IPS-18c (cell line): ENCODE measurements around the gene CYP2S1.
"Not testable (repeated sequence)": the region's sequence is repeated elsewhere in the genome, so short reads cannot be mapped to it uniquely, and the experiment has no call there.

ENCODE experiments used
- H3K4me3 ChIP-seq: 2 replicates; pipeline ENCODE4 v1.7.0; 2013; ENCODE audit warnings: low read depth, mild to moderate bottlenecking, low read length, moderate library complexity; ENCODE audit not compliant: insufficient read depth
- H3K9me3 ChIP-seq: one replicate; pipeline ENCODE4 v1.6.1; 2013; ENCODE audit warnings: mild to moderate bottlenecking, low read length, moderate library complexity; ENCODE audit not compliant: control insufficient read depth, insufficient read depth

The CYP2S1 gene

GRCh38 chr19:41220811-41221210, 27.8 kb downstream of the CYP2S1 start:
- no peak overlapping the region; the same call in 1 of the 2 replicates for H3K4me3 ChIP-seq
- no peaks in the 10 kb centered on the region for H3K9me3 ChIP-seq

GRCh38 chr19:41221514-41222205, 28.6 kb downstream of the CYP2S1 start:
- H3K4me3 ChIP-seq, result no peak overlapping the region
- H3K9me3 ChIP-seq, result no peaks in the 10 kb centered on the region

GRCh38 chr19:41222240-41222639, 29.2 kb downstream of the CYP2S1 start:
- no peaks in the 10 kb centered on the region for H3K9me3 ChIP-seq
- H3K4me3 ChIP-seq, result no peak overlapping the region

DNA sequence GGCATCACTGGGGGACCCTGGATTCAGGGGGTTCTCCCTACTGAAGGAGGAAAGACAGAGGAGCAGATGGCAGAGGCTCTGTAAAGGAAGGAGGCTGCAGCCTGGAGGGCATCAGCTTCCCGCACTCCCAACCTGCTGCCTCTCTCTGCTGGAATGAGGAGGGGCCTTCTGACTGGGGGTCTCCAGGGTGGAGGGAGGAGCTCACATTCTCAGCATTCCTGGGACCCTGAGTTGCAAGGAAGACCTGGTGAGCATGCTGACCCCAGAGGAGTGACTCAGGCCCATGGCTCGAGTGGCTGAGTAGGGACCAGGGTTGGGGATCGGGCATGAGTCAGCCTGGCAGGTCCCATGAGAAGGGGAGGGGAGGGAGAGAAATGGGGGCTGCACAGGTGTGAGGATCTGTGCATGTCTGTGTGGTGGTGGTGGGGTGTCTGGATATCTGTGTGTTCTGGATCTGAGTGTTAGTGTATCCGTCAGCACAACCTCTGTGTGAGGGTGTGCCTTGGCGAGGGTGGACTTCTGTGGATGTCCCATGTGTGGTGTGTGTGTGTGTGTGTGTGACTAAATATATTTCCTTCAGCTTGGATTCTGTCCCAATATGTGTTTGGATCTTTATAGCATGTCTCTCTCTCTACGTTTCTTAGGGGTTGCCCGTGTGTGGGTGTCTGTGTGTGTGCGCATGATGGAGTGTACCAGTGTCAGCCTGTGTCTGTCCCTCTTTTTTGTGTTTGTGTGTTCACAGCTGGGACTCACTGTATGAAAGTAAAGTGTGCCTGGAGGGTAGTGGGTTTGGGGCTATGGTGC, 30.6 kb downstream of the CYP2S1 start:
- Histone ChIP-seq H3K4me3 (no peak overlapping the region), H3K9me3 (no peaks in the 10 kb centered on the region)

DNA sequence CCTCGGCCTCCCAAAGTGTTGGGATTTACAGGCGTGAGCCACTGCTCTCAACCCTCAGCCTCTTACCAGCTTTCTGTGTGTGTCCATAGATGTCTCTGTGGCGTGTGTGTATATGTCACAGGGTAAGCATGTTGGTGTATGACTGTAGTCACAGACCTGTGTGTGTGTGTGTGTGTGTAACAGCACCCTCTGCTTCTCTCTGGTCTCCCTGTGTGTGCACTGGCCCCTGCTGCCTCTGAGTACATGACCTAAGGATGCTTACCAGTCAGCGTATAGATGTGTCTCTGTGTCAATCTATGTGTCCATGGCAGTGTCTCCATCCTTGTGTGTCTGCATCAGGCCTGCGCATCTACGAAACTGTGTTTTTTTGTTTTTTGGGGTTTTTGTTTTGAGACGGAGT, 31.6 kb downstream of the CYP2S1 start:
- Histone ChIP-seq H3K9me3 (no peaks in the 10 kb centered on the region), H3K4me3 (no peak overlapping the region)

- H3K4me3 ChIP-seq, result peak overlapping the region; percentile 50
- no peaks in the 10 kb centered on the region for H3K9me3 ChIP-seq
These were observed 32.4 kb downstream of the CYP2S1 start for GRCh38 chr19:41225238-41226052.

DNA sequence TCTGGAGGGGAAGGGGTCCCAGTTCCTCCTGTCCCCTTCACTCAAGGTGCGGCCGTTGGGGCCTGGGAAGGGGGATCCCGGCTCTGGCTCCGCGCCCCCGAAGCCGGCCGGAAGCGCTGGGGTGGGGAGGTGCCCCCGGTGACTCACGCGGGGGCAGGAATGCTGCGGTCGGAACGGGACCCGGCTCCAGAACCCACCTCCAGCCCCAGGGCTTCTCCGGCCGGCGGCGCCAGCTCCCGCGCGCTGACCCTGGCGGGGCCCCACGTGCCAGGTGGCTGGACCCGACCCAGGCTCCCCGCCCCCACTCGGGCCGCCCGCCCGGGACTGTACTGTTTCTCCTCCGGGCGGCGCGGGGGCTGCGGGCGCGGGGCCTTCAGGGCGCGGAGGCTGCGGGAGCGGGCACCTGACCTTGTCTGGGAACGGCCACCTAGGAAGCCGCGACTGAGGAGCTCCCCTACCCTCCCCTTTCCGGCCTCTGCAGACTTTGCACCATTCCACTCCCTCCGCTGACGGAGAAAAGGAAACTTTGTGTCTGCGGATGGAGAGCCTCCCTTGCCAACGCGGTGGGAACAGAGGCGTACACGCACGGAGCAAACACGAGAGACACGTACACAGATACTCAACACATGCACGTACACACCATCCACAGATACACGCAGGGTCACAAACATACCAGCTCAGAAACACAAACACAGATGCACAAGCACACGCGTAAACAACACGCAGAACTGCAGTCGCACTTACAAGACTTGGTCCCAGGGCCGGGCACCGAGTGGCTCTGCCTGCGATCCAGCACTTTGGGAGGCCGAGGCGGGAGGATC, 33.2 kb downstream of the CYP2S1 start:
- no peaks in the 10 kb centered on the region for H3K9me3 ChIP-seq
- peak overlapping the region; percentile 50 for H3K4me3 ChIP-seq

DNA sequence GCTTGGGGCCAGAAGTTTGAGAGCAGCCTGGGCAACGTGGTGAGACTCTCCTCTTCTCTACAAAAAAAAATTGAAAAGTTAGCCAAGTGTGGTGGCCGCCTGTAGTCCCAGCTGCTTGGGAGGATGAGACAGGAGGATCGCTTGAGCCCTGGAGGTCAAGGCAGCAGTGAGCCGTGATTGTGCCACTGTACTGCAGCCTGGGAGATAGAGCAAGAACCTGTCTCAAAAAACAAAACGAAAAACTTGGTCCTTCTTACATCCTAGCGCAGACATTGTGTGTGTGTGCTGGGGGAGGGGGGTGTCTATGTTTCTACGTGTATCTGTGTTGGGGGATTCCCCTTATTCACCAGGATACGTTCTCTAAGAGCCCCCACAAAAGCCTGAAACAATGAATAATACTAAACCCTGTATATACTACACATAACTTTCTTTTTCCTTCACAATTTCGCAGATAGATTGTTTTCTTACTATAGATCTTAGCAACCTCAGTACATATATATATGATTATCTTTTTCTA, 33.9 kb downstream of the CYP2S1 start:
- Histone ChIP-seq H3K9me3 (no peaks in the 10 kb centered on the region), H3K4me3 (no peak overlapping the region)

GRCh38 chr19:41228486-41228885, 35.5 kb downstream of the CYP2S1 start:
- H3K9me3 ChIP-seq, result peaks cover 2% of the 10 kb centered on the region
- H3K4me3 ChIP-seq, result no peak overlapping the region

DNA sequence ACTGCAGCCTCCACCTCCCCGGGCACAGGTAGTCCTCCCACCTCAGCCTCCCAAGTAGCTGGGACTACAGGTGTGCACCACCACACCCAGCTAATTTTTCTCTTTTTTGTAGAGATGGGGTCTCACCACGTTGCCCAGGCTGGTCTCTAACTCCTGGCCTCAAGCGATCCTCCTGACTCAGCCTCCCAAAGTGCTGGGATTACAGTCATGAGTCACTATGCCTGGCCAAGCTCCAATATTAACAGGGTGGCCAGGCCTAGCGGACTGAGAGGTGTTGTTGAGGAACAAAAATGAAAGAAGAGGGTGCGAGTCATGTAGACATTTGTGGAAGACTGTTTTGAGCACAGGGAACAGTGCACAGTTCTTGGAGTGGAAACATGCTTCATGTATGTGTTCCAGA, 36.3 kb downstream of the CYP2S1 start:
- not testable (repeated sequence) for H3K4me3 ChIP-seq, H3K9me3 ChIP-seq

- Histone ChIP-seq H3K9me3 (peaks cover 2% of the 10 kb centered on the region), H3K4me3 (no peak overlapping the region)
These were observed 37.2 kb downstream of the CYP2S1 start for GRCh38 chr19:41230067-41230857.

DNA sequence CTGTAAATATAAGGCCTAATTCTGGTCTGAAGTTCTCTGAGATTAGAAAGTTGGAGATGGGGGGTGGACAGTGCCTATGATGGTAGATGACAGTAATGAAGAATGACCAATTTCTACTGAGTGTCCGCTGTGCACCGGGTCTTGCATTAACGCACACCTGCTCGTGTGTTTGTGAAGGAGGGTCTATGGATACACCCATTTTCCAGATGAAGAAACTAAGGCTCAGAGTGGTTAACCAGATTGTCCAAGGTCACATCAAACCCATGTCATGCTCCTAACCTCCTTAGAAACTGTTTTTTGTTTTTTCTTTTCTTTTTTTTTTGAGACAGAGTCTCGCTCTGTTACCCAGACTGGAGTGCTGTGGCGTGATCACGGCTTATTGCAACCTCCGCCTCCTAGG, 39.7 kb downstream of the CYP2S1 start:
- no peak overlapping the region for H3K4me3 ChIP-seq
- H3K9me3 ChIP-seq, result peaks cover 2% of the 10 kb centered on the region

- H3K4me3 ChIP-seq, result no peak overlapping the region
- peaks cover 2% of the 10 kb centered on the region for H3K9me3 ChIP-seq
These were observed 40.8 kb downstream of the CYP2S1 start for GRCh38 chr19:41233748-41234240.

- Histone ChIP-seq H3K9me3 (peaks cover 2% of the 10 kb centered on the region), H3K4me3 (no peak overlapping the region)
These were observed 41.6 kb downstream of the CYP2S1 start for GRCh38 chr19:41234512-41235168.

- Histone ChIP-seq H3K4me3 (no peak overlapping the region), H3K9me3 (peaks cover 2% of the 10 kb centered on the region)
These were observed 42.5 kb downstream of the CYP2S1 start for GRCh38 chr19:41235480-41235879.
